Transverse colon (tissue), 4 donors: ENCODE data around the gene ITGA8. TPM values are rescaled to one million over a fixed set of nuclear protein-coding genes. Genes with fewer than 3 reads are reported as not detected.

Source experiments
- DNase-seq: peaks from one replicate; pipeline ENCODE4 v3.0.0-alpha.2; 2019
- H3K27ac ChIP-seq, 4 donors: fragments of 200-600 bp; sonication (generic); 2 replicates each; pipeline ENCODE4 v1.5.1; 2016 to 2018; ENCODE audit warnings: inconsistent platforms in 4 of 4
- H3K27me3 ChIP-seq: fragments of 200-600 bp; sonication (generic); 2 replicates; pipeline ENCODE4 v1.5.1; 2017; ENCODE audit warnings: inconsistent platforms
- H3K36me3 ChIP-seq, 4 donors: fragments of 200-600 bp; sonication (generic); 2 replicates each; pipeline ENCODE4 v1.5.1; 2017 to 2019; ENCODE audit warnings: inconsistent platforms in 4 of 4
- H3K4me1 ChIP-seq, 4 donors: fragments of 200-600 bp; sonication (generic); 2 replicates each; pipeline ENCODE4 v1.5.1; 2017 to 2020; ENCODE audit warnings: inconsistent platforms in 4 of 4
- H3K4me3 ChIP-seq, 4 donors: fragments of 200-600 bp; sonication (generic); 1 replicate in 1 of 4; 2 replicates in 3 of 4; pipeline versions ENCODE4 v1.5.1 to v1.6.1; 2017 to 2019; ENCODE audit warnings: inconsistent platforms in 4 of 4
- H3K9me3 ChIP-seq, 2 donors: fragments of 200-600 bp; sonication (generic); 2 replicates each; pipeline ENCODE4 v1.5.1; 2017 to 2019; ENCODE audit warnings: inconsistent platforms in 2 of 2
- EP300 ChIP-seq: sonication (generic); formaldehyde crosslinking; IDR thresholded peaks from one replicate; pipeline ENCODE4 v1.6.1; 2017; ENCODE audit warnings: antibody characterized with exemption, low read depth
- POLR2A ChIP-seq: fragments of 450-650 bp; IDR thresholded peaks from one replicate; pipeline ENCODE4 v1.6.1; 2016; ENCODE audit warnings: antibody characterized with exemption, mild to moderate bottlenecking, moderate library complexity
- POLR2AphosphoS5 ChIP-seq, 3 donors: sonication (generic); formaldehyde crosslinking; IDR thresholded peaks; one replicate each; pipeline ENCODE4 v1.6.1; 2016; ENCODE audit warnings: antibody characterized with exemption in 3 of 3
- WGBS, 2 donors: methylation state at CpG; one replicate each; pipeline ENCODE4 v1.1.5; 2018; ENCODE audit warnings: low coverage in 1 of 2; 5-methylcytosine and 5-hydroxymethylcytosine counted together
- in situ Hi-C, 4 donors: fragments of 200-750 bp; cut with MboI; loops; one replicate each; pipeline versions ENCODE4 v1.15.0 to v1.15.1; 2017; ENCODE audit warnings: low sequenced_read_pairs in 3 of 4, low pct_ligation_motif_present in 1 of 4, low pct_unique_long_range_greater_than_20kb in 1 of 4
- intact Hi-C: fragments of 100-400 bp; cut with DNase I; formaldehyde crosslinking; loops from one replicate; pipeline ENCODE4 v1.15.1; 2023; ENCODE audit warnings: low total_unique reads
- total RNA-seq, 4 donors: library from RNA; depleted of rRNA; stranded (reverse); fragments of >200 nt; gene quantifications; one replicate each; pipeline ENCODE4 v1.1.0, GENCODE V29; 2016
- TF ChIP-seq, protein P1 (sequence below), 5 experiments: fragments of 200-600 bp in 3 of 5; fragments of 450-650 bp in 2 of 5; sonication (generic) in 3 of 5; IDR thresholded peaks; 1 replicate in 2 of 5; 2 replicates in 3 of 5; pipeline ENCODE4 v1.5.1; 2016 to 2017; ENCODE audit warnings: antibody characterized with exemption in 5 of 5, inconsistent platforms in 3 of 5, mild to moderate bottlenecking in 2 of 5, moderate library complexity in 1 of 5

ITGA8 gene
- total RNA-seq, 4 donors from 2014 or later = 1.4 to 4.9 (median 3.3) TPM; not detected in 1

DNA sequence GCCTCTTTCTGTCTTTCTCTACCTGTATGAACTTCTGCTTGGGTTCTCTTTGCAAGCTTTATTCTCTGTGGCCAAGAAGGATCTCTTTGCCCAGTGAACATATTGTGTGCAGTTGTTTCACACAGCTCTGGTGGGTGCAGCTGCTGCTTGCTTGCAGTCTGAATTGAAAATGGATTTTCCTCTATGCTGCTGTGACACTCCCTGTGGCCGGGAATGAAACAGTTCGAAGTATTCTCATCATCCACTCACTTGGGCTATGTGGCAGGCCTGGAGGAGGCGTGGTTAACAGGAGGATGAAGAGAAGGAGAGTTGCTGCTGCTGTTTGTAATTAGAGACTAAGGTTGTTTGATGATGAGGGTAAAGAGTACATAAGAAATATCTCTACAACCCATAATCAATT is 28.4 kb upstream of the ITGA8 start:
- in situ Hi-C loops (no loop called here), intact Hi-C loops (no loop called here)
- Histone ChIP-seq H3K9me3 (no peaks in the 10 kb centered on the region), H3K27ac (peak overlapping the region in 1 of 4 donors; percentile 2), H3K4me1 (no peaks in the 10 kb centered on the region), H3K27me3 (peaks cover 3% of the 10 kb centered on the region), H3K4me3 (no peak overlapping the region), H3K36me3 (no peaks in the 10 kb centered on the region)
- peak; percentile 35 for DNase-seq
- no peak for TF ChIP-seq POLR2AphosphoS5 (IDR thresholded peaks at IDR 0.05)
- TF ChIP-seq, protein P1, sequence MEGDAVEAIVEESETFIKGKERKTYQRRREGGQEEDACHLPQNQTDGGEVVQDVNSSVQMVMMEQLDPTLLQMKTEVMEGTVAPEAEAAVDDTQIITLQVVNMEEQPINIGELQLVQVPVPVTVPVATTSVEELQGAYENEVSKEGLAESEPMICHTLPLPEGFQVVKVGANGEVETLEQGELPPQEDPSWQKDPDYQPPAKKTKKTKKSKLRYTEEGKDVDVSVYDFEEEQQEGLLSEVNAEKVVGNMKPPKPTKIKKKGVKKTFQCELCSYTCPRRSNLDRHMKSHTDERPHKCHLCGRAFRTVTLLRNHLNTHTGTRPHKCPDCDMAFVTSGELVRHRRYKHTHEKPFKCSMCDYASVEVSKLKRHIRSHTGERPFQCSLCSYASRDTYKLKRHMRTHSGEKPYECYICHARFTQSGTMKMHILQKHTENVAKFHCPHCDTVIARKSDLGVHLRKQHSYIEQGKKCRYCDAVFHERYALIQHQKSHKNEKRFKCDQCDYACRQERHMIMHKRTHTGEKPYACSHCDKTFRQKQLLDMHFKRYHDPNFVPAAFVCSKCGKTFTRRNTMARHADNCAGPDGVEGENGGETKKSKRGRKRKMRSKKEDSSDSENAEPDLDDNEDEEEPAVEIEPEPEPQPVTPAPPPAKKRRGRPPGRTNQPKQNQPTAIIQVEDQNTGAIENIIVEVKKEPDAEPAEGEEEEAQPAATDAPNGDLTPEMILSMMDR (IDR thresholded peaks at IDR 0.05) = no peak
- TF ChIP-seq EP300 = no peak
- no peak for TF ChIP-seq POLR2A
- 43 to 52% methylated on average over 3 of the region's 3 CpGs for WGBS, 2 donors

DNA sequence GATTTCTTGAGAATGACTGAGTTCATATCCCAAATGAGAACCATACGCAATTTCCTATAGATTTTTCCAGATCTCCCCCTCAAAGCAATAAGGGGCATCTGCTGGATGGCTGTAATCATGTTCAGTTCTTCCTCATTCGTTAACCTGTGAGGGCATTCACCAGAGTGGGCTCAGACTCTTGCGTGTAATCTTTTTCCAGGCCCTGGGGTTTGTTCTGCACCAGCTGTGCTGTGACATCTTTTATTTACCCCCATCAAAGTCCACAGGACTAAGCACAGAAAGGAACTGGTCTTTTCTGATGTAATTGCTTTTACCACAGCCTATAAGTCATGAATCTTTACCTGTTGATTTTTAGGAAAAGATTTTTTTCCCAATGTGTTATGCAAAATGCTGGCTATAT is 27.9 kb upstream of the ITGA8 start:
- DNase-seq = no peak
- H3K4me1 ChIP-seq = no peaks in the 10 kb centered on the region
- no peak overlapping the region for H3K4me3 ChIP-seq
- no peaks in the 10 kb centered on the region for H3K36me3 ChIP-seq
- H3K27ac ChIP-seq = no peak overlapping the region
- TF ChIP-seq EP300 (no peak), POLR2AphosphoS5 (IDR thresholded peaks at IDR 0.05) (no peak), POLR2A (no peak)
- TF ChIP-seq, protein P1 (IDR thresholded peaks at IDR 0.05) = no peak
- no peaks in the 10 kb centered on the region for H3K9me3 ChIP-seq
- whole genome bisulfite sequencing, 2 donors = 76 to 81% methylated on average over 3 of the region's 3 CpGs
- intact Hi-C loops = no loop called here
- in situ Hi-C loops = no loop called here
- peaks cover 3% of the 10 kb centered on the region for H3K27me3 ChIP-seq

DNA sequence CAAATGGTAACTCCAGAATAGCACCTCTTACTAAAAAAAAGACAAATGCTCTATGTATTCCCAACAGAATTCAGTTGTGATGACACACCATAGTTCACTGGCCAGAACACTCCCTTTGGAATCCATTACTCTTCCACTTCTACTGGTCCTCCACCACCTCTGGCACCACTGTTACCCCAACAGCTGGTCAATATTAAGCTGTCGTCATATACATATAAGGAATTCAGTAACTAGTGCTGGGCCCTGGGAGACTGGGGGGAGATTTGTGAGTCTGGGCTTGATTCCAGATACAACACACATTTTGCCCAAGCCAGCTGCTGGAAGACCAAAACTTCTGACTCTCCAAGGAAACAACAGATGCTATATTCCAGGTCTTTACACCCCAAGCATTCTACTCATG is 26.0 kb upstream of the ITGA8 start:
- no peak for DNase-seq
- Histone ChIP-seq H3K9me3 (no peaks in the 10 kb centered on the region), H3K27ac (no peak overlapping the region), H3K4me1 (no peaks in the 10 kb centered on the region), H3K36me3 (no peaks in the 10 kb centered on the region), H3K27me3 (no peaks in the 10 kb centered on the region), H3K4me3 (no peak overlapping the region)
- intact Hi-C loops (no loop called here), in situ Hi-C loops (no loop called here)
- 75% methylated on average over 1 of the region's 1 CpG; no CpG with 5 or more reads in 1 of the 2 donors for WGBS, 2 donors
- no peak for TF ChIP-seq EP300
- peak in 1 of 3 donors; percentile 16 for TF ChIP-seq POLR2AphosphoS5 (IDR thresholded peaks at IDR 0.05)
- TF ChIP-seq, protein P1 (IDR thresholded peaks at IDR 0.05) = no peak
- TF ChIP-seq POLR2A = no peak

- Histone ChIP-seq H3K4me1 (no peaks in the 10 kb centered on the region), H3K36me3 (no peaks in the 10 kb centered on the region), H3K9me3 (no peaks in the 10 kb centered on the region), H3K27ac (no peak overlapping the region), H3K4me3 (no peak overlapping the region), H3K27me3 (peaks cover 1% of the 10 kb centered on the region)
- in situ Hi-C loops (no loop called here), intact Hi-C loops (no loop called here)
- TF ChIP-seq, protein P1 (IDR thresholded peaks at IDR 0.05) = peak in 4 of 5 experiments; percentile 39 to 54 (median 43)
- TF ChIP-seq POLR2AphosphoS5 (IDR thresholded peaks at IDR 0.05) = no peak
- no peak for TF ChIP-seq POLR2A
- 46 to 49% methylated on average over 3 to 7 of the region's 7 CpGs for WGBS, 2 donors
- peak; percentile 48 for DNase-seq
Measured at GRCh38 chr10:15744217-15744865, 24.6 kb upstream of the ITGA8 start.
